Neuronal stem cell (in vitro differentiated cells): ENCODE data around the gene PHGDH.

Source experiments
- DNase-seq: peaks from one replicate; pipeline ENCODE4 v3.0.0-alpha.2; 2013; ENCODE audit warnings: low spot score
- H2AFZ ChIP-seq: one replicate; pipeline ENCODE4 v1.6.1; 2013; ENCODE audit warnings: mild to moderate bottlenecking, low read length, inconsistent platforms
- H2AK5ac ChIP-seq: 2 replicates; pipeline ENCODE4 v1.6.1; 2013; ENCODE audit warnings: low read depth, mild to moderate bottlenecking, inconsistent platforms, low read length, moderate library complexity, mixed read lengths
- H2BK120ac ChIP-seq: 2 replicates; pipeline ENCODE4 v1.6.1; 2013; ENCODE audit warnings: low read depth, mild to moderate bottlenecking, inconsistent platforms, low read length, moderate library complexity, mixed read lengths
- H2BK12ac ChIP-seq: one replicate; pipeline ENCODE4 v1.6.1; 2013; ENCODE audit warnings: low read length, inconsistent platforms
- H2BK15ac ChIP-seq: 2 replicates; pipeline ENCODE4 v1.6.1; 2013; ENCODE audit warnings: mild to moderate bottlenecking, low read length, inconsistent platforms, mixed read lengths
- H2BK5ac ChIP-seq: one replicate; pipeline ENCODE4 v1.6.1; 2013; ENCODE audit warnings: inconsistent platforms, mild to moderate bottlenecking, low read length, moderate library complexity
- H3K14ac ChIP-seq: one replicate; pipeline ENCODE4 v1.6.1; 2013; ENCODE audit warnings: low read length, inconsistent platforms
- H3K18ac ChIP-seq: 2 replicates; pipeline ENCODE4 v1.6.1; 2013; ENCODE audit warnings: low read length, inconsistent platforms
- H3K23ac ChIP-seq: 2 replicates; pipeline ENCODE4 v1.6.1; 2013; ENCODE audit warnings: low read depth, mild to moderate bottlenecking, mixed read lengths, low read length, inconsistent platforms; ENCODE audit not compliant: poor library complexity
- H3K27ac ChIP-seq: replicated peaks from 3 replicates; pipeline ENCODE4 v1.5.1; 2013; ENCODE audit warnings: low read length, inconsistent platforms
- H3K27me3 ChIP-seq, 3 experiments: 2 replicates each; pipeline ENCODE4 v1.6.1; 2013; ENCODE audit warnings: low read length in 3 of 3, mild to moderate bottlenecking in 2 of 3, inconsistent platforms in 1 of 3, low read depth in 1 of 3, mixed read lengths in 1 of 3, moderate library complexity in 1 of 3; ENCODE audit not compliant: control insufficient read depth in 3 of 3, insufficient read depth in 3 of 3
- H3K36me3 ChIP-seq, 2 donors: replicated peaks in 1 of 2; 2 replicates each; pipeline ENCODE4 v1.6.1; 2013; ENCODE audit warnings: low read length in 2 of 2; ENCODE audit not compliant: control insufficient read depth in 2 of 2, insufficient read depth in 2 of 2
- H3K4ac ChIP-seq: 2 replicates; pipeline ENCODE4 v1.6.1; 2013; ENCODE audit warnings: inconsistent platforms, mild to moderate bottlenecking, low read length, moderate library complexity
- H3K4me1 ChIP-seq, 2 donors: 1 replicate in 1 of 2; 2 replicates in 1 of 2; pipeline ENCODE4 v1.6.1; 2013; ENCODE audit warnings: low read length in 2 of 2, low read depth in 1 of 2; ENCODE audit not compliant: control insufficient read depth in 2 of 2, insufficient read depth in 1 of 2
- H3K4me2 ChIP-seq: one replicate; pipeline ENCODE4 v1.6.1; 2013; ENCODE audit warnings: mild to moderate bottlenecking, low read length, inconsistent platforms; ENCODE audit not compliant: insufficient read depth, poor library complexity, severe bottlenecking
- H3K4me3 ChIP-seq, 2 donors: 2 replicates each; pipeline ENCODE4 v1.5.1; 2013; ENCODE audit warnings: low read length in 2 of 2, mild to moderate bottlenecking in 2 of 2, inconsistent platforms in 1 of 2, moderate library complexity in 1 of 2
- H3K79me1 ChIP-seq: one replicate; pipeline ENCODE4 v1.6.1; 2013; ENCODE audit warnings: low read depth, mild to moderate bottlenecking, inconsistent platforms, low read length, moderate library complexity
- H3K9ac ChIP-seq: one replicate; pipeline ENCODE4 v1.6.1; 2013; ENCODE audit warnings: mild to moderate bottlenecking, low read depth, low read length, inconsistent platforms; ENCODE audit not compliant: poor library complexity
- H3K9me3 ChIP-seq, 2 donors: replicated peaks in 1 of 2; 2 replicates each; pipeline versions ENCODE3 to v1.6.1; 2013; ENCODE audit warnings: low read length in 2 of 2, mild to moderate bottlenecking in 2 of 2, inconsistent platforms in 1 of 2, low read depth in 1 of 2, mixed read lengths in 1 of 2, moderate library complexity in 1 of 2; ENCODE audit not compliant: control insufficient read depth in 2 of 2, insufficient read depth in 1 of 2
- H4K8ac ChIP-seq: one replicate; pipeline ENCODE4 v1.6.1; 2013; ENCODE audit warnings: low read depth, mild to moderate bottlenecking, inconsistent platforms, low read length, moderate library complexity
- H4K91ac ChIP-seq: one replicate; pipeline ENCODE4 v1.6.1; 2013; ENCODE audit warnings: low read length, low read depth, mild to moderate bottlenecking, inconsistent platforms; ENCODE audit not compliant: poor library complexity
- WGBS, 2 donors: extraction: QIAGEN DNeasy Blood & Tissue Kit; methylation state at CpG; one replicate each; pipeline ENCODE4 v1.1.7; 2013; ENCODE audit warnings: missing lambda C conversion rate in 2 of 2, mixed read lengths in 1 of 2; ENCODE audit not compliant: insufficient read length in 2 of 2, insufficient replicate concordance in 1 of 2; ENCODE audit errors: extremely low coverage in 2 of 2; 5-methylcytosine and 5-hydroxymethylcytosine counted together

PHGDH gene

GRCh38 chr1:119727991-119728390, 16.3 kb downstream of the PHGDH start:
- Histone ChIP-seq H3K27ac (no peak overlapping the region), H3K4ac (no peak overlapping the region), H2BK5ac (no peak overlapping the region), H3K4me2 (no peak overlapping the region), H3K9ac (no peak overlapping the region), H3K36me3 (peaks cover 65 to 99% of the 10 kb centered on the region in 2 donors), H2BK12ac (no peak overlapping the region), H3K27me3 (no peaks in the 10 kb centered on the region), H2BK120ac (no peak overlapping the region), H3K14ac (no peak overlapping the region), H3K79me1 (peaks cover 12% of the 10 kb centered on the region), H2AFZ (no peak overlapping the region), H3K23ac (no peak overlapping the region), H4K8ac (no peak overlapping the region), H4K91ac (no peak overlapping the region), H3K4me1 (peaks cover 0 to 5% of the 10 kb centered on the region in 2 donors), H2AK5ac (no peak overlapping the region), H3K18ac (no peak overlapping the region), H2BK15ac (no peak overlapping the region), H3K9me3 (no peaks in the 10 kb centered on the region), H3K4me3 (no peak overlapping the region)
- no CpG with 5 or more reads among the region's 1 CpG for WGBS, 2 donors
- no peak for DNase-seq

GRCh38 chr1:119729044-119729443, 17.3 kb downstream of the PHGDH start:
- Histone ChIP-seq H3K14ac (no peak overlapping the region), H3K27me3 (no peaks in the 10 kb centered on the region), H2BK15ac (no peak overlapping the region), H3K4me2 (no peak overlapping the region), H3K27ac (no peak overlapping the region), H3K4me1 (peaks cover 0 to 5% of the 10 kb centered on the region in 2 donors), H3K4me3 (no peak overlapping the region), H3K18ac (no peak overlapping the region), H3K9ac (no peak overlapping the region), H3K23ac (no peak overlapping the region), H2BK12ac (no peak overlapping the region), H2AFZ (no peak overlapping the region), H3K36me3 (peaks cover 58 to 99% of the 10 kb centered on the region in 2 donors), H4K8ac (no peak overlapping the region), H3K79me1 (peaks cover 12% of the 10 kb centered on the region), H2BK120ac (no peak overlapping the region), H3K9me3 (no peaks in the 10 kb centered on the region), H3K4ac (no peak overlapping the region), H2AK5ac (no peak overlapping the region), H2BK5ac (no peak overlapping the region), H4K91ac (no peak overlapping the region)
- DNase-seq: no peak

- no peak overlapping the region for H3K9ac ChIP-seq
- peaks cover 0 to under 1% of the 10 kb centered on the region in 2 donors for H3K9me3 ChIP-seq
- H2BK12ac ChIP-seq: no peak overlapping the region
- H3K4ac ChIP-seq: no peak overlapping the region
- H3K4me3 ChIP-seq: no peak overlapping the region
- WGBS, 2 donors: no CpG with 5 or more reads among the region's 5 CpGs
- H3K36me3 ChIP-seq: peaks cover 59 to 99% of the 10 kb centered on the region in 2 donors
- no peak overlapping the region for H2BK15ac ChIP-seq
- no peak overlapping the region for H4K91ac ChIP-seq
- no peak overlapping the region for H3K18ac ChIP-seq
- no peak overlapping the region for H3K27ac ChIP-seq
- no peak overlapping the region for H2AFZ ChIP-seq
- no peaks in the 10 kb centered on the region for H3K27me3 ChIP-seq
- H3K79me1 ChIP-seq: peaks cover 9% of the 10 kb centered on the region
- no peak overlapping the region for H2BK5ac ChIP-seq
- DNase-seq: no peak
- H3K4me1 ChIP-seq: peaks cover 0 to 5% of the 10 kb centered on the region in 2 donors
- no peak overlapping the region for H3K14ac ChIP-seq
- no peak overlapping the region for H2BK120ac ChIP-seq
- no peak overlapping the region for H3K4me2 ChIP-seq
- H3K23ac ChIP-seq: no peak overlapping the region
- H4K8ac ChIP-seq: no peak overlapping the region
- H2AK5ac ChIP-seq: no peak overlapping the region
Observed at GRCh38 chr1:119731060-119731459, 19.3 kb downstream of the PHGDH start.

- no peak overlapping the region for H2BK15ac ChIP-seq
- no CpG with 5 or more reads among the region's 6 CpGs for WGBS, 2 donors
Observed at GRCh38 chr1:119731741-119732430, 20.2 kb downstream of the PHGDH start.

More at GRCh38 chr1:119731741-119732430, 20.2 kb downstream of the PHGDH start:
- H3K23ac ChIP-seq: no peak overlapping the region
- H3K18ac ChIP-seq: no peak overlapping the region
- peaks cover 0 to 1% of the 10 kb centered on the region in 2 donors for H3K9me3 ChIP-seq
- H2AFZ ChIP-seq: no peak overlapping the region
- H3K4me2 ChIP-seq: no peak overlapping the region
- H2BK5ac ChIP-seq: no peak overlapping the region
- no peaks in the 10 kb centered on the region for H3K27me3 ChIP-seq
- H2BK120ac ChIP-seq: no peak overlapping the region
- no peak overlapping the region for H4K8ac ChIP-seq
- H3K4me3 ChIP-seq: no peak overlapping the region
- H3K4ac ChIP-seq: no peak overlapping the region
- H3K4me1 ChIP-seq: peaks cover 0 to 7% of the 10 kb centered on the region in 2 donors
- no peak overlapping the region for H2BK12ac ChIP-seq
- DNase-seq: no peak
- H4K91ac ChIP-seq: no peak overlapping the region
- no peak overlapping the region for H2AK5ac ChIP-seq
- no peak overlapping the region for H3K14ac ChIP-seq
- peaks cover 59 to 99% of the 10 kb centered on the region in 2 donors for H3K36me3 ChIP-seq
- H3K27ac ChIP-seq: no peak overlapping the region
- no peak overlapping the region for H3K9ac ChIP-seq
- peaks cover 9% of the 10 kb centered on the region for H3K79me1 ChIP-seq
